OCI-LY7 (cell line): ENCODE data around the gene TSR1. TPM values are rescaled to one million over a fixed set of nuclear protein-coding genes. Genes with fewer than 3 reads are reported as not detected.

Experiments used
- BruUV-seq: library from RNA; stranded (reverse); fragments of 400-500 nt; replicated peaks from 2 replicates; lab custom pipeline; 2021; lab: Mats Ljungman, UMichigan
- CTCF ChIA-PET: fragments of 300-600 bp; sonication (Branson Sonifier 250); formaldehyde crosslinking; loops from one replicate; lab custom pipeline; 2022; ENCODE audit warnings: antibody characterized with exemption; ENCODE audit not compliant: unreplicated experiment; lab: Charles Lee
- POLR2A ChIA-PET: fragments of 300-600 bp; sonication (Branson Sonifier 250); formaldehyde crosslinking; loops from one replicate; lab custom pipeline; 2022; ENCODE audit warnings: antibody characterized with exemption; lab: Charles Lee
- DNase-seq: peaks from one replicate; pipeline ENCODE4 v3.0.0-alpha.2; 2015; ENCODE audit warnings: low spot score
- H2AFZ ChIP-seq: fragments of 200-600 bp; sonication (generic), shearing (Covaris generic); 2 replicates; pipeline ENCODE4 v1.6.1; 2014; ENCODE audit warnings: mild to moderate bottlenecking, antibody characterized with exemption, low read length, moderate library complexity
- H3K27ac ChIP-seq: fragments of 200-600 bp; sonication (generic); 2 replicates; pipeline ENCODE4 v1.5.1; 2014; ENCODE audit warnings: mixed run types, low read depth, mild to moderate bottlenecking, moderate library complexity, low read length, inconsistent platforms; ENCODE audit not compliant: poor library complexity, severe bottlenecking
- H3K36me3 ChIP-seq: fragments of 200-600 bp; sonication (generic); 2 replicates; pipeline ENCODE4 v1.6.1; 2014; ENCODE audit warnings: mild to moderate bottlenecking, antibody characterized with exemption, low read length, moderate library complexity, mixed read lengths; ENCODE audit not compliant: insufficient read depth
- H3K4me1 ChIP-seq: fragments of 200-600 bp; sonication (generic); 2 replicates; pipeline ENCODE4 v1.5.1; 2014; ENCODE audit warnings: mild to moderate bottlenecking, low read length; ENCODE audit not compliant: insufficient read depth, poor library complexity, severe bottlenecking
- H3K4me2 ChIP-seq: fragments of 200-600 bp; sonication (generic); 2 replicates; pipeline ENCODE4 v1.6.1; 2014; ENCODE audit warnings: mild to moderate bottlenecking, low read length
- H3K4me3 ChIP-seq: fragments of 200-600 bp; sonication (generic); 2 replicates; pipeline ENCODE4 v1.5.1; 2014; ENCODE audit warnings: mild to moderate bottlenecking, low read depth, low read length; ENCODE audit not compliant: poor library complexity, severe bottlenecking
- H3K79me2 ChIP-seq: fragments of 200-600 bp; sonication (generic); 2 replicates; pipeline ENCODE4 v1.6.1; 2016; ENCODE audit warnings: low read depth, mild to moderate bottlenecking, low read length, moderate library complexity, mixed read lengths; ENCODE audit not compliant: insufficient read depth
- H3K9me2 ChIP-seq: fragments of 200-600 bp; sonication (generic); 2 replicates; pipeline ENCODE4 v1.6.1; 2016; ENCODE audit warnings: mild to moderate bottlenecking, low read length, mixed read lengths; ENCODE audit not compliant: insufficient read depth
- H3K9me3 ChIP-seq: fragments of 200-600 bp; sonication (generic); 2 replicates; pipeline ENCODE4 v1.6.1; 2014; ENCODE audit warnings: mild to moderate bottlenecking, mixed run types, low read length, mixed read lengths
- H4K20me1 ChIP-seq: fragments of 200-600 bp; sonication (generic); 2 replicates; pipeline ENCODE4 v1.6.1; 2014; ENCODE audit warnings: mild to moderate bottlenecking, antibody characterized with exemption, low read length, moderate library complexity, mixed read lengths; ENCODE audit not compliant: insufficient read depth
- CTCF ChIP-seq: fragments of 200-600 bp; sonication (generic); conservative IDR thresholded peaks from 2 replicates; pipeline ENCODE4 v1.5.1; 2014; ENCODE audit warnings: mild to moderate bottlenecking, antibody characterized with exemption, low read length, moderate library complexity, mixed read lengths
- EZH2phosphoT487 ChIP-seq: fragments of 200-600 bp; sonication (generic); IDR thresholded peaks from 2 replicates; pipeline ENCODE4 v1.6.1; 2018; ENCODE audit warnings: low read depth, borderline replicate concordance, mild to moderate bottlenecking, mixed run types, antibody characterized with exemption, low read length, moderate library complexity, mixed read lengths
- intact Hi-C: fragments of 100-400 bp; cut with micrococcal nuclease; formaldehyde crosslinking; loops from one replicate; pipeline ENCODE4 v1.10.0; 2022; ENCODE audit not compliant: unreplicated experiment
- total RNA-seq, 2 experiments: library from RNA; depleted of rRNA in 1 of 2; stranded (reverse); fragments of >200 nt in 1 of 2; shearing (Covaris generic) in 1 of 2; gene quantifications; 2 replicates each; pipeline ENCODE4 v1.2.3, GENCODE V29; 2014 to 2022

The TSR1 gene
- total RNA-seq, 2 experiments from 2014 or later: 58.7 to 85.8 TPM

DNA sequence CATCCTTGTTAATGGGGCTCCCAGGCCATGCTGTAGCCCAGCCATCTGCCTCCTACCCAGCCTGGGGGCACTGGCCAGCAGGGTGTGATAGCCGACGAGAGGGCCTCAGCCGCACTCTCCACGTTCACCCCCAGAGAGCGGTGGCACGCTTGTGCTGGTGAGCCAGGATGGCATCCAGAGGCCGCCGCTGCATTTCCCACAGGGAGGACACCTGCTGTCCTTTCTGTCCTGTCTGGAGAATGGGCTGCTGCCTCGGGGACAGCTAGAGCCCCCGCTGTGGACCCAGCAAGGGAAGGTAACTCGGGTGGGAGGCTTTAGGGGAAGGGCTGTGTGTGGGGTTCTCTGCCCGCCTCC, 28.5 kb upstream of the TSR1 start:
- Histone ChIP-seq H3K9me2 (no peaks in the 10 kb centered on the region), H3K4me2 (no peak overlapping the region), H3K79me2 (no peaks in the 10 kb centered on the region), H3K4me3 (no peak overlapping the region), H4K20me1 (no peaks in the 10 kb centered on the region), H3K27ac (no peak overlapping the region), H3K9me3 (no peaks in the 10 kb centered on the region), H3K4me1 (no peaks in the 10 kb centered on the region), H2AFZ (no peak overlapping the region), H3K36me3 (no peaks in the 10 kb centered on the region)
- no peak for DNase-seq
- BruUV-seq: no TSS peak
- TF ChIP-seq EZH2phosphoT487: no peak
- TF ChIP-seq CTCF: no peak
- ChIA-PET POLR2A (no interaction called here), CTCF (no interaction called here)
- intact Hi-C loops: no loop called here

DNA sequence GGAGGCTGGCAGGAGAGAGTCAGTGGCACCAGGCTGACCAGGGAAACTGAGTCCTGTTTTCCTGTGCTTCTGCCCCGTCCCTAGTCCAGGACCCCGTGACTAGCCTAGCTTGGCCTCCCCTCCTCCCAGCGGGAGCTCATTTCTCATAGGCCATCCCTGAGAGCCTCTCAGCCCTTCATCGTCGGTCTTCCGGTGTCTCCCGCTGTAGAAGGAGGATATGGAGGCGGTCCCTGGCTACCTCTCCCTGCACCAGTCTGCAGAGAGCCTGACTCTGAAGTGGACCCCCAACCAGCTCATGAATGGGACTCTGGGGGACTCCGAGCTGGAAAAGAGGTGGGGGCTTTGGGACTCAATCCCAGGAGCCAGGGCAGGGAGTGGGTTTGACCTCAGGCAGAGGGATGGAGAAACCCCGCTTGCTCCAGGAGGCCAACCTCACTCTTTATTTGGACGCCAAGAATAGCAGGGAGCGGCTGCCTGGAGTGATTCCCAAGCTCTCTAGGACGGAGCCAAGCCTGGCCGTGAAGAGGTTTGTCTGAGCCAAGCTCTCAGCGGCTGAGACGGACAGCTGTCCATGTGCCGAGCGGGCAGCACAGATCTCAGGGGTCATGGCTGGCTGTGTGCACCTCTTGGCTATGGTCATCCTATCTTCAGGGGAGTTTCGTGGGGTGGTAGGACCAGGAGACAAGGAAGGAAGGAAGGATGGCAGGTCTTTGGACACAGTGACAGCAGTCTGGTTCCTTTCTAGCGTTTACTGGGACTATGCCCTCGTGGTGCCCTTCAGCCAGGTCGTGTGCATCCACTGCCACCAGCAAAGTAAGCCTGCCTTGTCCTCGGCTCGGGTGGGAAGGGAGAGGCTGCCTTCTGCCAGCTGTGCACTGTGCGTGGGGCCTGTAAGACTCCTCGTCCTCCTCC, 27.9 kb upstream of the TSR1 start:
- Histone ChIP-seq H3K27ac (no peak overlapping the region), H3K4me1 (no peaks in the 10 kb centered on the region), H4K20me1 (no peaks in the 10 kb centered on the region), H3K9me3 (no peaks in the 10 kb centered on the region), H3K4me3 (no peak overlapping the region), H3K79me2 (no peaks in the 10 kb centered on the region), H3K4me2 (no peak overlapping the region), H2AFZ (no peak overlapping the region), H3K9me2 (no peaks in the 10 kb centered on the region), H3K36me3 (no peaks in the 10 kb centered on the region)
- CTCF ChIA-PET: no interaction called here
- intact Hi-C loops: no loop called here
- POLR2A ChIA-PET: no interaction called here
- BruUV-seq: no TSS peak
- TF ChIP-seq EZH2phosphoT487 (no peak), CTCF (no peak)
- no peak for DNase-seq

GRCh38 chr17:2363318-2363717, 27.1 kb upstream of the TSR1 start:
- no peak for TF ChIP-seq CTCF
- Histone ChIP-seq H3K4me3 (no peak overlapping the region), H4K20me1 (no peaks in the 10 kb centered on the region), H3K36me3 (no peaks in the 10 kb centered on the region), H3K9me2 (no peaks in the 10 kb centered on the region), H3K4me2 (no peak overlapping the region), H3K79me2 (no peaks in the 10 kb centered on the region), H3K4me1 (no peaks in the 10 kb centered on the region), H3K9me3 (no peaks in the 10 kb centered on the region), H3K27ac (no peak overlapping the region), H2AFZ (no peak overlapping the region)
- DNase-seq: no peak
- intact Hi-C loops: no loop called here
- BruUV-seq: no TSS peak
- POLR2A ChIA-PET: no interaction called here
- CTCF ChIA-PET: no interaction called here
